ENCODE data around the gene PDLIM3.

- TF ChIP-seq HIC1 (tag by site-specific recombination; IDR thresholded peaks at IDR 0.05) (no peak), CTCF (tag by site-specific recombination; IDR thresholded peaks at IDR 0.05) (no peak), ZNF311 (tag by site-specific recombination; IDR thresholded peaks at IDR 0.05; ENCODE audit: borderline replicate concordance) (no peak), ZNF248 (tag by site-specific recombination; IDR thresholded peaks at IDR 0.05) (no peak), REST (tag by site-specific recombination; IDR thresholded peaks at IDR 0.05) (no peak)
These were observed 43.0 kb upstream of the PDLIM3 start for GRCh38 chr4:185578284-185578683.

Data from HEK293 (cell line).